Loucy (cell line): ENCODE data around the gene PAX1.

Source experiments
- H2AFZ ChIP-seq: fragments of 200-600 bp; sonication (generic); 2 replicates; pipeline ENCODE4 v1.6.0; 2016; ENCODE audit warnings: antibody characterized with exemption, mild to moderate bottlenecking, low read length, moderate library complexity
- H3F3A ChIP-seq: fragments of 200-600 bp; 2 replicates; pipeline ENCODE4 v1.6.0; 2016; ENCODE audit warnings: antibody characterized with exemption, low read depth, mild to moderate bottlenecking
- H3K27me3 ChIP-seq: fragments of 200-600 bp; sonication (generic); 2 replicates; pipeline ENCODE4 v1.6.1; 2014; ENCODE audit warnings: low read length, mild to moderate bottlenecking; ENCODE audit not compliant: insufficient read depth, poor library complexity, severe bottlenecking
- H3K36me3 ChIP-seq: fragments of 200-600 bp; sonication (generic); 2 replicates; pipeline ENCODE4 v1.6.1; 2016; ENCODE audit warnings: low read length; ENCODE audit not compliant: insufficient read depth
- H3K4me1 ChIP-seq: fragments of 200-600 bp; sonication (generic); 2 replicates; pipeline ENCODE4 v1.5.1; 2014; ENCODE audit warnings: low read length, mild to moderate bottlenecking; ENCODE audit not compliant: insufficient read depth, poor library complexity, severe bottlenecking
- H3K4me2 ChIP-seq: fragments of 200-600 bp; sonication (generic); 2 replicates; pipeline ENCODE4 v1.6.0; 2014; ENCODE audit warnings: antibody characterized with exemption, low read length, low read depth, mild to moderate bottlenecking; ENCODE audit not compliant: poor library complexity, severe bottlenecking
- H3K4me3 ChIP-seq: fragments of 200-600 bp; sonication (generic); 2 replicates; pipeline ENCODE4 v1.5.1; 2014; ENCODE audit warnings: low read length, mild to moderate bottlenecking, mixed read lengths; ENCODE audit not compliant: poor library complexity, severe bottlenecking
- H3K79me2 ChIP-seq: fragments of 200-600 bp; sonication (generic); 2 replicates; pipeline ENCODE4 v1.6.1; 2014; ENCODE audit warnings: low read length; ENCODE audit not compliant: insufficient read depth
- H3K9ac ChIP-seq: fragments of 200-600 bp; sonication (generic); 2 replicates; pipeline ENCODE4 v1.6.0; 2014; ENCODE audit warnings: mild to moderate bottlenecking, low read depth, low read length, moderate library complexity; ENCODE audit not compliant: poor library complexity, severe bottlenecking
- H3K9me2 ChIP-seq: fragments of 200-600 bp; sonication (generic); replicated peaks from 2 replicates; pipeline ENCODE4 v1.6.1; 2016; ENCODE audit warnings: low read depth, low read length, mixed read lengths
- H3K9me3 ChIP-seq: fragments of 200-600 bp; sonication (generic); 2 replicates; pipeline ENCODE4 v1.6.1; 2014; ENCODE audit warnings: mild to moderate bottlenecking, antibody characterized with exemption, low read length, low read depth; ENCODE audit not compliant: insufficient read depth
- H4K20me1 ChIP-seq: fragments of 200-600 bp; sonication (generic); 2 replicates; pipeline ENCODE4 v1.6.0; 2014; ENCODE audit warnings: antibody characterized with exemption, low read length, mild to moderate bottlenecking; ENCODE audit not compliant: insufficient read depth, poor library complexity, severe bottlenecking
- CTCF ChIP-seq: fragments of 200-600 bp; sonication (generic); conservative IDR thresholded peaks from 2 replicates; pipeline ENCODE4 v1.5.1; 2014; ENCODE audit warnings: mild to moderate bottlenecking, antibody characterized with exemption, low read length
- EZH2phosphoT487 ChIP-seq: fragments of 200-600 bp; IDR thresholded peaks from 2 replicates; pipeline ENCODE4 v1.6.1; 2018; ENCODE audit warnings: antibody characterized with exemption, mild to moderate bottlenecking, moderate library complexity, borderline replicate concordance

PAX1 gene

GRCh38 chr20:21715193-21715881 is 9.9 kb downstream of the PAX1 start:
- Histone ChIP-seq H3K36me3 (no peaks in the 10 kb centered on the region), H3F3A (0 out of 2 replicates have a peak, but pooled peaks cover 6% of the 10 kb centered on the region), H3K79me2 (no peaks in the 10 kb centered on the region), H3K4me1 (peaks cover 5% of the 10 kb centered on the region), H3K4me2 (no peak overlapping the region), H4K20me1 (no peaks in the 10 kb centered on the region), H3K9me3 (no peaks in the 10 kb centered on the region), H3K9ac (no peak overlapping the region), H3K9me2 (no peaks in the 10 kb centered on the region), H3K4me3 (no peak overlapping the region), H3K27me3 (no peaks in the 10 kb centered on the region), H2AFZ (no peak overlapping the region)
- TF ChIP-seq EZH2phosphoT487 (no peak), CTCF (no peak)

- Histone ChIP-seq H2AFZ (peak overlapping the region; percentile 87), H3K36me3 (no peaks in the 10 kb centered on the region), H3K27me3 (no peaks in the 10 kb centered on the region), H3K4me1 (peaks cover 5% of the 10 kb centered on the region), H3K4me2 (peak overlapping the region; percentile 67), H3K9me3 (no peaks in the 10 kb centered on the region), H4K20me1 (no peaks in the 10 kb centered on the region), H3K9me2 (no peaks in the 10 kb centered on the region), H3K4me3 (peak overlapping the region; percentile 66), H3K9ac (no peak overlapping the region), H3K79me2 (no peaks in the 10 kb centered on the region), H3F3A (0 out of 2 replicates have a peak, but pooled peaks cover 6% of the 10 kb centered on the region)
- TF ChIP-seq EZH2phosphoT487 (no peak), CTCF (peak; percentile 94)
Observed at GRCh38 chr20:21719592-21720214, 14.2 kb downstream of the PAX1 start.

- TF ChIP-seq CTCF, result no peak
- no peak for TF ChIP-seq EZH2phosphoT487
Observed at GRCh38 chr20:21725892-21726291, 20.4 kb downstream of the PAX1 start.

More at GRCh38 chr20:21725892-21726291, 20.4 kb downstream of the PAX1 start:
- no peaks in the 10 kb centered on the region for H3K4me1 ChIP-seq
- H3K4me2 ChIP-seq, result no peak overlapping the region
- H3F3A ChIP-seq, result no peaks in the 10 kb centered on the region
- no peak overlapping the region for H3K4me3 ChIP-seq
- no peaks in the 10 kb centered on the region for H3K79me2 ChIP-seq
- H3K36me3 ChIP-seq, result no peaks in the 10 kb centered on the region
- no peaks in the 10 kb centered on the region for H3K27me3 ChIP-seq
- no peaks in the 10 kb centered on the region for H4K20me1 ChIP-seq
- no peaks in the 10 kb centered on the region for H3K9me3 ChIP-seq
- no peaks in the 10 kb centered on the region for H3K9me2 ChIP-seq
- H2AFZ ChIP-seq, result no peak overlapping the region
- H3K9ac ChIP-seq, result no peak overlapping the region
